IPS DF 4.7 (cell line): ENCODE data around the gene DPY19L1.
"Not testable (repeated sequence)": the region's sequence is repeated elsewhere in the genome, so short reads cannot be mapped to it uniquely, and the experiment has no call there.

Experiments
- DNase-seq: peaks from one replicate; pipeline ENCODE4 v3.0.0-alpha.2; 2013; ENCODE audit warnings: low spot score; ENCODE audit errors: extremely low read depth

DPY19L1 gene

DNA sequence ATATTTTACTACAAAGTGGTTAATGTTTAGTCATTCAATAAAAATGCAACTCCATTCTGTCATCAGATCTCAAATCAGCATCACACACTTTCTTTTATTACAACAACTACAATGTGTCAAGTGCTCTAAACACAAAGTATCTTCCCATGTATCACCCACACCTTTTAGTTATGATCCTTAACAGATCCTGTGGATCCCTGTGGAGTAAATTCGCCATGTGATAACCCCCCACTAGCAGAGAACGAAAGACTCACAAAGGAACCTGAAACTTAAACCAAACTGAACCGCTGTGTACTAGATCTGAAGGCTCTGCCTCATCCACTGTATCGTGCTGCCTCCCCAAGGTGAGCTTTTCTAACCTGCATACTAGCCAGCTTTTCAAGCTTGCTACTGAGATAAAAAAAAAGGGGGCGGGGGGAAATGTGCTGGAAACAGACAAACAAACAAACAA is 1.7 kb downstream of the DPY19L1 start:
- DNase-seq: no peak

DNA sequence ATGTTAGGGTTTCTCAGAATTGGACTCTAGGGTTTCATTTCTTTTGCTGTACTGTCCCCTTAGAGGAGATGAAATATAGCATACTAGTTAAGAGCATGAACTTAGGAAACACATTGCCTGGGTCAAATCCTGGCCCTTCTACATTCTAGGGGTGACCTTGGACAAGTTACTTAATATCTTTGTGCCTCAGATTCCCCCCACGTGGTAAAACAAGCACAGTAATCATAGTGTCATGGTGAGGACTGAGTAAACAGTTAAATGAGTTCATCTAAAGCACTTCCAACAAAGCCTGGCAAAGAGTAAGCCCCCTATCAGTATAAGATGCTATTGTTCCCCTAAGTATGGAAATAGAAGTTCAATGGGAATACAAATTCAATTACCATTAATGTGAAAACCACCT is 5.1 kb downstream of the DPY19L1 start:
- DNase-seq: no peak

DNA sequence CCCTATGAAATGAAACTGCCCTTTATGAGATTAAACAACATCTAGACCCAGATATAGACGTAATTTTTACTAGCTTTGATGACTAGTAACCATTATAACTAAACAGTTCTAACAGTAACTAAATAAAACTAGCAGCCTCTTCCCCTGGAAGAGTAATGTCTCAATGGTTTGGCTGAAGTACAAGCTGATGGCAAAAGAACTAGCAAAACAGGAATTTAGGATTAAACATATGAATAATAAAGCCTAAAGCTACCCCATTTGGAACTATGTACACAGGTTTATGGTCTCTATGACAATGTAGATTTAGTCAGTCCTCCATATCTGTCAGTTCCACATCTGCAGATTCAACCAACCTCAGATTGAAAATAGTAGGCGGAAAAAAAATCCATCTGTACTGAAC is 6.4 kb downstream of the DPY19L1 start:
- no peak for DNase-seq

DNA sequence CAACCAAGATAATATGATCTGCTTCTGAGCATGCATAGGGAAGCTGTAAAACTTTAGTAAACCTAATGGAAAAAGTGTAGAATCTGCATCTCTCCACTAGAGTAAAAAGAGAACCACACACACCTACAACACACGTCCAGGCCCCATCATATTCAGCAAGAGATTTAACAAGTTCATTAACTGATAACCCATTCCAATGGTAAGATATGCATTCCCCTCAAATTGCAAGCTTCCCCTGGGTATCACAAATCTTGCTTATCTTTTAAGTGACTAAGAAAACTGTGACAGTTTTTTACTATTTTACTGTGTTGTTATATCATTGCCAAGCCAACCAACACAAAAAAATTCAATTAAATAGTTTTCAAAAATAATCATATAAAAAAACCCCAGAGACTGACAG is 8.0 kb downstream of the DPY19L1 start:
- DNase-seq: no peak

DNA sequence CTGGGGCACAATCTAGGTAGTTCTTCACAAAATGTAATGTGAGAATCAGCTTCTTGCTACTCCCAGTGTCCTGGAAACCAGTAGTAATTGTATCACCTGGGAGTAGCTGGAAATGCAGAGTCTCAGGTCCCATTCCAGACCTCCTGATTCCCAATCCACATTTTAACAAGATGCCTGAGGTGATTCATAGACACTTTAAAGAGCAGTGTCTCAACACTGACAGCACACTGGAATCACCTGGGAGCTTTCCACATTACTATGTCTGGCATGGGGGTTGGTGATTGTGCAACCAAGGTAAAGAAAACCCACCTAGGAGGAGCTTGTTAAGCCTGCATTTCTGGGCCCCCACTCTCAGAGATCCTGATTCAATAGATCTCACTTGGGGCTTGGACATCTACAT is 11.1 kb downstream of the DPY19L1 start:
- no peak for DNase-seq

DNA sequence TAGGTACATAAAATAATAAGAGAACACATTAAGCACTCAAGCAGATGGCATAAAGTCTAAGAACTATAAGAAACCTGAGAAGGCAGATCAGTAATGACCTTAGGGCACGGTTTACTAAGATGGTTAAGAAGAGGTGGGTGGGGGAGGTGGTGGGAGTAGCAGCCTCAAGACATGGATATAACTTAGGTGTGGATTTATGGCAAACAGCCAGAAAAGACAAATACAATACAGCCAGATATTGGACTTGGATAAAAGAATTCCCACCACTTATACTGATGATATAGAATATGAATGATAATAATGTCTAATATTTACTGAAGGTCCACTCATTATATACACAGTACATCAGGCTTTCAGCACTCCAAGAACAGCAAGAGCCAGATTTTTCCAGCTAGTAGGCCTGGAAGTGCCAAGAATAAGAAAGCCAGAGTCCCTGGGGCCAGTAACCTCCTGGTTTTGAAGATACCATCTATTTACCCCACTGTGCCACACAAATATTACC is 11.9 kb downstream of the DPY19L1 start:
- no peak for DNase-seq

DNA sequence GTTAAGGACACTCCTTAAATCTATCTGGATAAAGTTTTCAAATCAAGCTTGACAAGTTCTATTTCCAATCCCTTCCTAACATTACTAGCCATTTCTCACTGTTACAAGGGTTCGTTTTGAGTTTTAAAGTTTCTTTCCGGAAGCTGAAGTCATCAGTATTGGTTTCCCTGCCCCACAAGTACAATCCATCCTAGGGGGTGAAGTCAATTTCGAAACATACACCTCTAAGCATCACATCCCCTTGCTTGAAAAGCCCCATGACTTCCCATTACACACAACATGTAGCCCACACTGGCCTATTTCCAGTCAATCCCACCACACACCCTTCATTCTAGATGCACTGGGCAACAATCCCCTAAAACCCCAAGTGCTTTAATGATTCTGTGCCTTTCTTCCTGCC is 13.0 kb downstream of the DPY19L1 start:
- no peak for DNase-seq

DNA sequence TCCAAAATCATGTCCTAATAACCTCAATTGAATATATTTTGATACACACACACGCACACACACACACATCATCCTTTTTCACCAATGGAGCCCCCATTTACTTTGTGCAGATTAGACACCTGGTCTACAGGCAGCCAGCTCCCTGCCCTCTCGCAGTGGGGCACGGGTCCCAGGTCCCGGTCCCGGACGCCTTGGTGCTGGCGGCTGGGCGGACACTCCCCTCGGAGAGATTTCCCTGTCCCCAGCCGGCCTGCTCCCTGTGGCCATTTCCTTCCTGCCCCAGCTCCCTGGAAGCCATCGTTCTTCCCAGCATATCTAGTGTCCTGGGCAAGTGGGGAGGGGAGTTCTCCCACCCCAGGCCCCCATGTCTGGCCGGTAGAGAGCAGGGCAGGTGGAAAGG is 14.6 kb downstream of the DPY19L1 start:
- no peak for DNase-seq

DNA sequence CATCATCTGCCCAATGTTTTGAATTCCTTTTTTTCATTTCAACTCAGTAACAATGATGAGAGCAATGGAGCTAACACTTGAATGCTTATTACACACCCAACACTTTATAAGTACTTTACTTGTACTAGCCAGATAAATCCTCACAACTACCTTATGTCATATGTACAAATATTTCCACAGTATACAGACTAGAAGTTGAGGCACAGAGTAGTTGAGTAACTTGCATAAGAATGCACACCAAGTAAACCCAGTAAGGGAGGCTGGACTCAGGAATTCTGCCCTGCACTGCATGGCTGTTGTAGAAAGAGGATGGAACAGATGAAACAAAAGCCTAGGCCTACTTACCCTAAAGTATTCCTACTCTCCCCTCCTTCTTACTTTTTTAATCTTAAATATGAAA is 15.8 kb downstream of the DPY19L1 start:
- no peak for DNase-seq

DNA sequence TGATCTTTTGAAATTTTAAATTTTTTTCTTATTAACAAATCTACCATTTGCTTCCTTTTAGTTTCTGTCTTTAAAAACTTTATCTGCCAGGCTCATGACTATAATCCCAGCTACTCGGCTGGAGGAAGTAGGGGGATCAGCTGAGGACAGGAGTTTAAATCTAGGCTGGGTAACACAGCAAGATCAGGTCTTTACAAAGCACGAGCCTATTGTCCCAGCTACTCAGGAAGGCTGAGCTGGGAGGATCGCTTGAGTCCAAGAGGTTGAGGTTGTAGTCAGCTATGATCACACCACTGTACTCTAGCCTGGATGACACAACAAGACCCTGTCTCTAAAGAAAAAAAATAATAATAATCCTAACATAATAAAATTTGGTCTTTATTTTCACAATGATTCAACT is 17.5 kb downstream of the DPY19L1 start:
- no peak for DNase-seq

DNA sequence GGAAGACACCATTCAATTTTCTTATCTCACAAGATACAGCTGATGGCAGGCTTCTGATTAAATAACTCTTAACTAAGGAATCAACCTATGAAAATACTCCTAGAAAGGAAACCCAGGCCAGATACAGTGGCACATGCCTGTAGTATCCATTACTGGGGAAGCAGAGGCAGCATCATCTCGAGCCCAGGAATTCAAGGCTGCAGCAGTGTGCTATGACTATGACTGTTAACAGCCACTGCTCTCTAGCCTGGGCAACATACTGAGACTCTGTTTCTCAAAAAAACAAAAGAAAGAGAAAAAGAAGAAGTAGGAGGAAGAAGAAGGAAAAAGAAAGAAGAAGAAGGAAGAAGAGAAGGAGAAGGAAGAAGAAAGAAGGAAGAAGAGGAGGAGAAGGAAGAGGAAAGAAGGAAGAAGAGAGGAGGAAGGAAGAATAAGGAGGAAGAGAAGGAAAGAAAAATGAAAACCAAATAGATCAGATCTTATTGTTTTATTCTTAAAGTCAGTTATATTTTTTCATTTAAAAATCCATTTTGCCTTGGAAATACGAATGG is 18.0 kb downstream of the DPY19L1 start:
- DNase-seq: no peak

DNA sequence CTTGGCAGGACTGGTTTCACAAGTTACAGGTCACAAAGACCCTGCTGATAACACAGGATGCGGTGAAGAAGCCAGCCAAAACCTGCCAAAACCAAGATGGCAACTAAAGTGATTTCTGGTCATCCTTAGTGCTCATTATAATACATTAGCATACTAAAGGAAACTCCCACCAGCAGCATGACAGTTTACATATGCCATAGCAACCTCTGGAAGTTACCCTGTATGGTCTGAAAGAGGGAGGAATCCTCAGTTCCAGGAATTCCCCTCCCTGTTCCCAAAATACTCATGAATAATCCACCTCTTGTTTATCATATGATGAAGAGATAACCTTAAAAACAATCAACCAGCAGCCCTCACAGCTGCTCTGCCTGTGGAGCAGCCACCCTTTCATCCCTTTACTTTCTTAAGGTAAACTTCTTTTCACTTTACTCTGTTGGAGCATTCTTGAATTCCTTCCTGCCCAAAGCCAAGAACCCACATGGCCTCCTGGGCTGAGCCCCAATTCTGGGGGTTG is 21.9 kb downstream of the DPY19L1 start:
- DNase-seq: no peak

DNA sequence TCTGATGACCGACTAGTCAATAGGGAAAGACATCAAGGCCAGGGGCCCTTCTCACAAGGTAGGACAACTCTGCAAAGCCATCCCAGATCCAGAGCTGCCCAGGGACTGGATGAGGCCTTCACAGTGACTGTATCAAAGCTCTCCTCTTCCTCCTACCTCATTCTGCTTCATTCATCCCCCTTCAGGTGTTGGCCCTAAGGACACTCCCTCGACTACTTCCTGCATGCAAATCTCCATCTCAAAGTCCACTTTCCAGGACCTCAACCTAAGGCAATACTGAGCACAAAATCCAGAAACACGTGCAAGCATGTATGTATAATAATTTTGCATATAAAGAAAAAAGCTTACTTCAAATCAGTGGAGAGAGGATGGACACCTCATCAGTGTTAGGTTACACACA is 25.1 kb downstream of the DPY19L1 start:
- no peak for DNase-seq

DNA sequence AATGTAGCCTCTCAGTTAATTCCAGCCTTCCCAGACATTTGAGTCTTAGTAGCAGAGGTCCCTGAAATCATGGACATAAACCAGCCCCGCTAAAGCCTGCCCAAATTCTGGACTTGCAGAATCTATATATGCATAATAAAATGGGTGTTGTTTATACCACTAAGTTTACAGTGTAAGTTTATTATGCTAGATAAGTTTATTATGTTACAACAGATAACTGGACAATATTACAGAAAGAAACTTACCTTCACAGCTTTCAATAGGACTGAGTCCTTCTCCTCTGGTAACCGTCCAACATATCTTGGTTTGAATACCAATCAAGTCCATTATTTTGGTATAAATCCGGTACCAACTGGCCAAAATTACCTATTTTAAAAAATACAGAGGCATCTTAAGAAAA is 26.2 kb downstream of the DPY19L1 start:
- no peak for DNase-seq

DNA sequence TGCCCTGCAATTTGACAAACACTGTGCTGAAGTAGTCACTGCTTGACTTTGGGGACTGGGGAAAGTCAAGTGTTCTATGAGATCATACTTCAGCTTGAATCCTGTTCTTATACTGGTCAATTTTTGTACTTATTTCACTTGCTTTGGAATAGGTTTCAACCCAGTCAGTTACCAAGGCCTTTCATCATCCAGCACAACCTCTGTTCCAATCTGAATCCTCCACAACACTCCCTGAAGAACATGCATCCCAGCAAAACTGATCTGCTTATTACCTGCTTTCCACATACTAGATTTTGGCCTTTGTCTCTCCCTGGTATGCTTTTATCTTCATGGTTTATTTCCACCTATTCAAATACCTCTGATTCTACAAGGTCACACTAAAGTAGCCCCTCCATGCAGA is 29.5 kb downstream of the DPY19L1 start:
- no peak for DNase-seq

DNA sequence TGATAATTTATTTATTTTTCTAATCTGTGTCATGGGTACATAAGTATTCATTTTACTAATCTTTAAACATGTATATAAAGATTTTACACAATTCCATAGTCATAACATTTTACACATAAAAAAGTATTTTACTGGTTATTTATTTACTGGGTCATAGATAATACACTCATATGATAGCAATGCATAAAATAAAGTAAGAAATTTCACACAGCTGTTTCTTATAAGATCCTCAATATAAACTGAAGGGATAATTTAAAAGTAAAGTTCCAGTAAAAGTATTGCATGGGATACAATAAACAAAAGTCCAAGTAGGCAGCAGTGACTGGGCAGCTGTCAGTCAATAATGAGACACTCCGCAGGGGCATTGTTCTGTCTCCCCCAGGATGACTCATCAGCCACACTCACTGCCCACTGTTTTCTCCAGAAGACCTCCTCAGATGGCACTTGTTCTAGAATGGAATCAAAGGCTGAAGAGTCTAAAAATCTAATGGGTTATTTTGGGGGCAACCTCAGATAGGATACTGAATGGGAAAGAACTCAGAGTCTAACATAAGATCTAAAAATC is 32.7 kb downstream of the DPY19L1 start:
- no peak for DNase-seq

DNA sequence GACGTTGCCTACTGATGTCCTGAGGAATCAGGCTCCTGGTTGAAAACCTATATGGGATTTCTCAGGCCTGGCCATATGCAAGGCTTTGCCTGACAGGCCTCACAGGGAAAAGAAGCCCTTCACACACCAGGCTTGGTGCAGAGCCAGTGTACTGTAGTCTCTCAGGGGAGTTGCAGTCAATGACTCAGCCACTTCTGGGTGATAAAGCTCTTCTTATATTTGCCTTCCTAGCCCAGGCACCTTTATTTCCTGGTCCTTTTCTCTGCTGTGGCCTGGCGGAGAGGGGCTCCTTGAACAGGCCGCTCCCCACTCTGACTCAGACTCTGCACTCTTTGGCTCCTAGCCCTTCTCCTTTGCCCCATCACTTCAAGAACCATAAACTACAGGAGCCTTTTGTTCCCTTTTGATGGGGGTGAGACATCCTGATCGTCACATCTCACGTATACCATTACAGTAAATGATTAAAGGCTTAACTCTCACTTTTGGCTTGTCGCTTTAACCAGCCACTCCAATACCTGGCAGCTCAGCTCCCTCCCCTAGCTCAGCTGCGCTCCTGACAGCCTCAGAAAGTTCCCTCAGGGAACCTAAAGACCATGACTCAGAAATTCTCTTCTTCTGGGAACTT is 33.5 kb downstream of the DPY19L1 start:
- no peak for DNase-seq

DNA sequence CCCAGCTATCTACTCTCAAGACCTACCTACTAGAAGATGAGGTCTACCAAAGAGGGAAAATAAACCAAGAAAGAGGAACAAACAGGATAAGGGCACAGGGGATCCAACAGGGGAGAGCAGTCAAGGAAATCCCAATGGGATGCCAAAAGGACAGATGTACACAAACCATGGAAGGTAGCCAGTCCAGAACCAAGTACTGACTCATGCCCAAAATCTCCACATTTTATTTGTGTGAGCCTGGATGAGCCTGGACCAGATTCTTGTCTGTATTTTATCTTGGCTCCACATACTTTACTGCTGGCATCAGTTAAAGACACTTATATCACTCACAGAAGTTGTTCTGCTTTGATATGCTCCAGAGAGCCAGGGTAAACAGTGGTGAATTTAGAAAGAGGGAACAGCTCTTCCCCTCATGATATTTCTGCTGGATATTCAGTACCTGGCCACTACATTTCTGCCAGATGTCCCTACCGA is 34.1 kb downstream of the DPY19L1 start:
- DNase-seq: not testable (repeated sequence)

DNA sequence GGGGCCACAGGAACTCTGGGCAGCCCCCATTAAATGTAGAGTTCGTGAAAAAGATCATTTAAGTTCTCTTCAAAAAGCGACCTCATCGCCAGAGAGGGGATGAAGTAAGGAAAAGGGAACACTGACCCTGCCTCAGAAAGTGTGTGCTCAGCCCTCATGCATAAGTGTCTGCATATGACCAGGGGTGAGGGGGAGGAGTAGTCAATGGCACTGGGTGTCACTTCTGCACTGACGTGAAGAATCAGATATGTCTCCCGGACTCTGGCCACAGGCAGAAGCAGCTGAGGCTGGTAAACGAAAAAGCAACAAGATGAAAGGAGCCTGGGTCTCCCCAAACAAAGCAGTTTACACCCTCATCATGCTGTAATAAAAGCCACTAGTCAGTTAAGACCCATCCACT is 39.0 kb downstream of the DPY19L1 start:
- not testable (repeated sequence) for DNase-seq

DNA sequence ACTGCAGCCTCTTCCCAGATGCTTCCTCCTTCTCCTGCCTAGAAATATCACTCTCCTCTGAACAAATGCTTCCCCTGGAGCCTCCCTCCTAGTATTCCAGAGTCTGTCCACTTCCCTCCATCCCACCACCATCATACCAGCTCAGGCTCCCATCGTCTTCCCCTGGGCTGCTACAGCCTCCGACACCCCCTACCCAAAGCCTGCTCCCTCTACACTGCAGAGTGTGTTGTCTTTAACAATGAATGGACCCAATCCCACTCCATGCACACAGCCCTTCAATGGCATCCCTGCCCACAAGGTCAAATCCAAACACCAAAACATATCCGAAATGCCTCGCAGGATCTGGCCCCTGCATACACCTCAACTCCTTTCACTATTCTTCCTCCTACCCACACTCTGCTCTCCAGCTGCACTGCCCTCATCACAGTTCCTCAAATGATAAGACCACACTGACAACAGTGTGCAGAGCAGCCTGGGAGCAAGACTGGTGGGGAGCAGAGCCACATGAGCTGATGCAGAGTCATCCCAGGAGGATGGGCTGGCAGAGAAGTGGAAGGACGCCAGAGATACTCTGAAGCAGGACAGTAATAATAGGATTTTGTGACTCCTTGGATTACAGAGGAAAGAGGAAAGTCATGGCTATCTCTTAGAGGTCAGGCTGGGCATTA is 40.7 kb downstream of the DPY19L1 start:
- DNase-seq: not testable (repeated sequence)

DNA sequence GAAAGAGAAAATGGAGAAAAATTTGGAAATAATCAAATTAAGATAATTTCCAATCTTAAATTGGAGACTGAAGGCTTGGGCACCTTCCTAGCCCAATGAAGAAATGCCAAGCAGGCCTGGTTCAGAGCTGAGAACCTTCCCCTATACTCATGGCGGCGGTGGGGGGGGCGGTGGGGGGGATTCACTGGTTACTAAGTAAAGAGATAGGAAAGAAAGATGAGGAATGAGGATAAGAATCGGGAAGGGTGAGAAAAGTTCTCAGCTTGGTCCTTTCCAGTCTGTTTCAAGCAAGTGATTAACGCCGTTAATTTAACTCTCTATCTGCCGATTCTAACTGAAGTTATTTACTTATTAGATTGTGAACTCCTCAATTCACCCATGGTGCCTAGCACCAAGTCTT is 41.5 kb downstream of the DPY19L1 start:
- no peak for DNase-seq
